ENCODE data around the gene NIM1K.

- TF ChIP-seq CTCF (IDR thresholded peaks at IDR 0.05) (no peak), POLR2A (IDR thresholded peaks at IDR 0.05) (no peak)
Measured at GRCh38 chr5:43152946-43153345, 39.1 kb upstream of the NIM1K start.

Data from Peyer's patch (tissue), 4 donors.